DMS53 treated with DMSO at 0.1 percent for 48 hours (cell line): ENCODE data around the gene EMP3.
"Not testable (repeated sequence)": the region's sequence is repeated elsewhere in the genome, so short reads cannot be mapped to it uniquely, and the experiment has no call there.

Experiments used
- DNase-seq: peaks from one replicate; lab custom pipeline; 2025; ENCODE audit not compliant: unreplicated experiment; lab: John Stamatoyannopoulos, UW

The EMP3 gene

GRCh38 chr19:48325265-48325910 lies at the start of gene EMP3:
Gene EMP3 (plus strand): TSS chr19:48325552. CDS start chr19:48326845, 1,293 bp downstream.
- no peak for DNase-seq

GRCh38 chr19:48279747-48280146 lies 45.6 kb upstream of the EMP3 start:
- DNase-seq: no peak

- DNase-seq: no peak
Measured at GRCh38 chr19:48283908-48284307, 41.4 kb upstream of the EMP3 start.

GRCh38 chr19:48284896-48285295 lies 40.5 kb upstream of the EMP3 start:
- no peak for DNase-seq

- no peak for DNase-seq
Measured at GRCh38 chr19:48287748-48288147, 37.6 kb upstream of the EMP3 start.

- no peak for DNase-seq
Measured at GRCh38 chr19:48290401-48290770, 35.0 kb upstream of the EMP3 start.

GRCh38 chr19:48290771-48291488 lies 34.4 kb upstream of the EMP3 start:
- no peak for DNase-seq

GRCh38 chr19:48291489-48291815 lies 33.9 kb upstream of the EMP3 start:
- DNase-seq: not testable (repeated sequence)

GRCh38 chr19:48292798-48293197 lies 32.6 kb upstream of the EMP3 start:
- no peak for DNase-seq

GRCh38 chr19:48295458-48295857 lies 29.9 kb upstream of the EMP3 start:
- DNase-seq: no peak

- no peak for DNase-seq
Measured at GRCh38 chr19:48296963-48297734, 28.2 kb upstream of the EMP3 start.

- DNase-seq: no peak
Measured at GRCh38 chr19:48297975-48298374, 27.4 kb upstream of the EMP3 start.

GRCh38 chr19:48301886-48302599 lies 23.3 kb upstream of the EMP3 start:
- DNase-seq: no peak

GRCh38 chr19:48302600-48302959 lies 22.8 kb upstream of the EMP3 start:
- DNase-seq: no peak

- no peak for DNase-seq
Measured at GRCh38 chr19:48303367-48303766, 22.0 kb upstream of the EMP3 start.

GRCh38 chr19:48303866-48304265 lies 21.5 kb upstream of the EMP3 start:
- no peak for DNase-seq

GRCh38 chr19:48308631-48309586 lies 16.4 kb upstream of the EMP3 start:
- no peak for DNase-seq

GRCh38 chr19:48309731-48310130 lies 15.6 kb upstream of the EMP3 start:
- DNase-seq: not testable (repeated sequence)

- DNase-seq: no peak
Measured at GRCh38 chr19:48310227-48310626, 15.1 kb upstream of the EMP3 start.

GRCh38 chr19:48311384-48311783 lies 14.0 kb upstream of the EMP3 start:
- DNase-seq: no peak
